Activated naive CD4-positive, alpha-beta T cell treated with anti-CD3 and anti-CD28 coated beads, Interleukin-2, amount 50 U/mL, for 72 hours (primary cell): Measurements from ENCODE around the gene LRRC4C. TPM values are rescaled to one million over a fixed set of nuclear protein-coding genes. Genes with fewer than 3 reads are reported as not detected.
"Not testable (repeated sequence)": the region's sequence is repeated elsewhere in the genome, so short reads cannot be mapped to it uniquely, and the experiment has no call there.

Experiments used
- ATAC-seq, 2 donors: fragments of 150-1000 bp; cut with Tn5 transposase; 2 replicates each; pipeline ENCODE4 v1.10.0; 2021; ENCODE audit warnings: mild to moderate bottlenecking in 2 of 2, moderate library complexity in 2 of 2
- DNase-seq, 2 donors: peaks; one replicate each; pipeline ENCODE4 v3.0.0; 2021 to 2022; ENCODE audit warnings: low spot score in 2 of 2
- H3K27ac Mint-ChIP-seq, 2 donors: one replicate each; pipeline ENCODE4 v1.8.0; 2022; ENCODE audit warnings: mild to moderate bottlenecking in 2 of 2, mixed read lengths in 2 of 2
- H3K36me3 Mint-ChIP-seq, 2 donors: one replicate each; pipeline ENCODE4 v1.8.0; 2022; ENCODE audit warnings: mixed read lengths in 2 of 2
- H3K9me3 Mint-ChIP-seq, 2 donors: one replicate each; pipeline ENCODE4 v1.8.0; 2022; ENCODE audit warnings: mixed read lengths in 2 of 2
- total RNA-seq, 2 donors: library from RNA; stranded (reverse); gene quantifications; one replicate each; pipeline ENCODE4 v1.2.3, GENCODE V29; 2022

Gene LRRC4C
- total RNA-seq, 2 donors from 2014 or later, result not detected

GRCh38 chr11:40207416-40207815, 1252.0 kb downstream of the LRRC4C start:
- DNase-seq (no peak), ATAC-seq (no peak)
- peaks cover 19 to 26% of the 10 kb centered on the region in 2 donors for H3K9me3 Mint-ChIP-seq
- no peaks in the 10 kb centered on the region for H3K36me3 Mint-ChIP-seq
- no peak overlapping the region for H3K27ac Mint-ChIP-seq

DNA sequence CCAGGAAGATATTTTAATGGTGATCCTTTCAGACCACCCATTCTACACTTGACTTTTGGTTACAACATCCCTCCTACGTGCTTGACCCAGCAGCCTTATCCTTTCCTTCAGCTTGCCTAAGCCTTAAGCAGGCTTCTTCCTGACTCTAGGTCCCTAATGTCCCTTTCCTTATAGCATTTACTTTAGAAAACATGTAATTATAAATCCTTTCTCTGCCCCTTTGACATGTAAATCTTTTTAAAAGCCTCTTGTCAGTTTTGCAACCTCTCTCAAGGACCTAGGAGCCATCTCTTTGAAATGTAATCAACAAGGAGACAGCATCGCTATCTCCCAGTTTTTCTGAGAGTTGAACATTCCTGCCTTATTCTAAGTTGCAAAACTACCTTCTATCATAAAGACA, 1255.2 kb downstream of the LRRC4C start:
- H3K27ac Mint-ChIP-seq, result no peak overlapping the region
- no peak for ATAC-seq
- DNase-seq, result no peak
- peaks cover 15 to 19% of the 10 kb centered on the region in 2 donors for H3K9me3 Mint-ChIP-seq
- H3K36me3 Mint-ChIP-seq, result no peaks in the 10 kb centered on the region

- DNase-seq (no peak), ATAC-seq (no peak)
- Mint-ChIP-seq H3K27ac (no peak overlapping the region), H3K36me3 (no peaks in the 10 kb centered on the region), H3K9me3 (peaks cover 19 to 22% of the 10 kb centered on the region in 2 donors)
Measured at GRCh38 chr11:40203606-40204005, 1255.8 kb downstream of the LRRC4C start.

GRCh38 chr11:40202589-40203270, 1256.7 kb downstream of the LRRC4C start:
- Mint-ChIP-seq H3K36me3 (no peaks in the 10 kb centered on the region), H3K9me3 (peaks cover 25 to 27% of the 10 kb centered on the region in 2 donors), H3K27ac (no peak overlapping the region)
- DNase-seq (no peak), ATAC-seq (no peak)

DNA sequence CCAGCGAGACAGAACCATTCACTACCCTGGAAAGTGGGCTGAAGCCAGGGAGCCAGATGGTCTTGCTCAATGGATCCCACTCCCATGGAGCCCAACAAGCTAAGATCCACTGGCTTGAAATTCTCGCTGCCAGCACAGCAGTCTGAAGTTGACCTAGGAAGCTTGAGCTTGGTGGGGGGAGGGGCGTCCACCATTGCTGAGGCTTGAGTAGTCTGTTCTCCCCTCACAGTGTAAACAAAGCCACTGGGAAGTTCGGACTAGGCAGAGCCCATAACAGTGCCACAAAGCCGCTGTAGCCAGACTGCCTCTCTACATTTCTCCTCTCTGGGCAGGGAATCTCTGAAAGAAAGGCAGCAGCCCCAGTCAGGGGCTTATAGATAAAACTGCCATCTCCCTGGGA, 1266.9 kb downstream of the LRRC4C start:
- H3K27ac Mint-ChIP-seq, DNase-seq, H3K36me3 Mint-ChIP-seq, ATAC-seq: not testable (repeated sequence)
- H3K9me3 Mint-ChIP-seq, result peaks cover 13 to 18% of the 10 kb centered on the region in 2 donors

GRCh38 chr11:40190294-40190693, 1269.2 kb downstream of the LRRC4C start:
- no peak for ATAC-seq
- DNase-seq, result no peak
- Mint-ChIP-seq H3K36me3 (no peaks in the 10 kb centered on the region), H3K27ac (no peak overlapping the region), H3K9me3 (peaks cover 17 to 20% of the 10 kb centered on the region in 2 donors)

GRCh38 chr11:40188848-40189247, 1270.6 kb downstream of the LRRC4C start:
- no peaks in the 10 kb centered on the region for H3K36me3 Mint-ChIP-seq
- H3K9me3 Mint-ChIP-seq, result peaks cover 12 to 22% of the 10 kb centered on the region in 2 donors
- ATAC-seq, result no peak
- no peak for DNase-seq
- H3K27ac Mint-ChIP-seq, result no peak overlapping the region

GRCh38 chr11:40187295-40187694, 1272.2 kb downstream of the LRRC4C start:
- Mint-ChIP-seq H3K27ac (no peak overlapping the region), H3K36me3 (no peaks in the 10 kb centered on the region), H3K9me3 (peaks cover 6 to 23% of the 10 kb centered on the region in 2 donors)
- DNase-seq (no peak), ATAC-seq (no peak)

DNA sequence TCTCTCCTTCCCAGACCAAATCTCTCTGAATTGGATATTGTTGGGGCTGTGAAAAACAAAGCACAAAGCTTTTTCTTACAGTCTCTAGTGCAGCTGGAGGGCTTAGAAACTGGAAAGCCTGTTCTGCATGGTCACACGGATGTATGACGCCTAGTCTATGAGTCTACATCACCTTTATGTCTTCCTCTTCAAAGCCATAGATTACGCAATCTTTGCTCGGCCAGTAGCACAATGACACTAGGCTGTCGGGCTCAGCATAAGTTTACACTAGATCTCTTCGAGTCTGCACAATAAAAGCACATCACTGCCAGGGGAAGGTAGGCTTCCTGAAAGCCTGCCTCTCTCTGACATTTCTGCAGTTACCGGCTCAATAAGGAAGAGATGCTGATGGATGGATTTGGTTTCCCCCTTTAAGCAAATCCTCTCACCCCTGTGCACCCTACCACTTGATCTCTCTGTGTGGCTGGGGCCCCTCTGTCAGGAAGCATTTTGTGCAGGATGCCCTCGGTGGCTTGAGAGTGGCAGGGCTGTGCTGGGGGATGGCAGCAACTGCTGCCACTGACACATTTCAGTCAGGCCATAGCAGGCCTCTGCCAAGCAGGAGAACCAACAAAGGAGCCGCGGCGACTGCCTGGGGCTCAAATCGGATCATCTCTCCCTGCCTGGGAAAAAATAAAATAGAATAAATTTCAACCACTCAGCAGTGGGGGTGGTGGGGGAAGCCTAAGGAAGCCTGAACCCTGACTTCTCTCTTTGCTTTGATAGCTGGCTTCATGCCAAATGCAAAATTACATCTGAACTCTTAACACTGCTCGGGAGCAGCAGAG, 1272.8 kb downstream of the LRRC4C start:
- DNase-seq (no peak), ATAC-seq (no peak)
- no peak overlapping the region for H3K27ac Mint-ChIP-seq
- no peaks in the 10 kb centered on the region for H3K36me3 Mint-ChIP-seq
- H3K9me3 Mint-ChIP-seq, result peaks cover 6 to 23% of the 10 kb centered on the region in 2 donors

DNA sequence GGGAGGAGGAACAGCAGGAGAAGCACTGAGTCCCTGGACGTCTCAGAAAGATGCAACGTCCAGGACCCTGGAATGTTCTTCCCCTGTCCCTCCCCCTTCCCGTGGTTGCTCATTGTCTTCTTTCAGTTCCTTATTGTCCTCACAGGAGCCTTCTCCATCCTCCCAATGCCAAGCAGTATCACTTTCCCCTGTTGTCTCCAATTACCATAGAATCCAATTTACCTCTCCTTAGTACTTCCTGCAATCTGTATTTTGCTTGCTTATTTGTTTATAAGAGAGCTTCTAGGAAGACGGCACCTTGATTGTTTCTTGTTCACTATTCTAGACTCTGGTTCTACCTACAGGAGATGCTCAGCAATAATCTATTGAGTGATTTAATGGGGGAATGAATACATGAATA, 1273.7 kb downstream of the LRRC4C start:
- DNase-seq (no peak), ATAC-seq (no peak)
- H3K9me3 Mint-ChIP-seq, result peaks cover 11 to 30% of the 10 kb centered on the region in 2 donors
- peaks cover 0 to 6% of the 10 kb centered on the region in 2 donors for H3K36me3 Mint-ChIP-seq
- H3K27ac Mint-ChIP-seq, result no peak overlapping the region

GRCh38 chr11:40183073-40184064, 1276.1 kb downstream of the LRRC4C start:
- DNase-seq, result no peak
- Mint-ChIP-seq H3K27ac (no peak overlapping the region), H3K9me3 (peaks cover 17 to 30% of the 10 kb centered on the region in 2 donors), H3K36me3 (peaks cover 0 to 6% of the 10 kb centered on the region in 2 donors)
- ATAC-seq, result no peak

- Mint-ChIP-seq H3K9me3 (peaks cover 26 to 34% of the 10 kb centered on the region in 2 donors), H3K27ac (no peak overlapping the region), H3K36me3 (peaks cover 0 to 14% of the 10 kb centered on the region in 2 donors)
- DNase-seq (no peak), ATAC-seq (no peak)
Measured at GRCh38 chr11:40179541-40179940, 1279.9 kb downstream of the LRRC4C start.

- DNase-seq, result no peak
Measured at GRCh38 chr11:40178470-40178869, 1281.0 kb downstream of the LRRC4C start.

DNA sequence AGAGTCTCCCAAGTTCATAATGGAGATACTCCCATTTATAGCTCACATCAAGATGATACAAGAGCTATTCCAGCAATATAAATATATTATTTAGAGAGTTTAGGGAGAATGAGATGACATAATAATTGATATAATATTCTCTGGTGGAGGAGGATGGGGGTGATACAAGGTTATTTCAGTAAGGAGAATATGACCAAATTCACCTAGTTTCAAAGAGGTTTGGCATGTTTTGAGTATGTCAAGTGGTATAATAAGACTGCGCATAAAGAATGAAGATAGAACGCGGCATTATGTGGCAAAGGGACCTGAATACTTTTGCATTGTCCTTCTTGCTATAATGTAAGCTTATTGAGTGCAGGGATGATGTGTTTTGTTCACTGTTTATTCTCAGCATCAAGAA, 1283.5 kb downstream of the LRRC4C start:
- H3K36me3 Mint-ChIP-seq, result peaks cover 0 to 8% of the 10 kb centered on the region in 2 donors
- H3K27ac Mint-ChIP-seq, result no peak overlapping the region
- H3K9me3 Mint-ChIP-seq, result peaks cover 21 to 25% of the 10 kb centered on the region in 2 donors
- no peak for ATAC-seq
- DNase-seq, result no peak

More at GRCh38 chr11:40178470-40178869, 1281.0 kb downstream of the LRRC4C start:
- Mint-ChIP-seq H3K36me3 (peaks cover 0 to 14% of the 10 kb centered on the region in 2 donors), H3K9me3 (peaks cover 26% of the 10 kb centered on the region in 2 donors), H3K27ac (no peak overlapping the region)
- ATAC-seq, result no peak

GRCh38 chr11:40170078-40170477, 1289.4 kb downstream of the LRRC4C start:
- Mint-ChIP-seq H3K9me3 (peaks cover 13 to 26% of the 10 kb centered on the region in 2 donors), H3K36me3 (no peaks in the 10 kb centered on the region), H3K27ac (no peak overlapping the region)
- ATAC-seq (no peak), DNase-seq (no peak)

DNA sequence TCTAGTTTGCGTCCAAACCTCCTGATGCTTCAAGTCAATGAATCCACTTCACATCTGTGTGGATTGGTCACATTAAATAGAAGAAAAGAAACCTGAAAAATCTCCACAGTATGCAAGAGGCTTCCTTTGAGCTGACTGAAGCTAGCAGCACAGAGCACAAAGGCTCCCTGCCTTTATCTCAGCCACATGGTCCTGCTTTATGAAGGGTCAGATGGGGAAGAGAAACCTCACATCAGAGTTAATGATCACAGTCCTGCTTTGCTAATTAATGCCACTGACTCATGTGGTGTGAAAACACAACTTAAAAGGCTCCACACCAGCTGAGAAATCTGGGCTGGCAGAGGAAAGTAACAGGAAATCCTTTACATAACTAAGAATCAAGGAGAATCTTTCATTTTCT, 1291.0 kb downstream of the LRRC4C start:
- no peak for DNase-seq
- H3K9me3 Mint-ChIP-seq, result peaks cover 18 to 28% of the 10 kb centered on the region in 2 donors
- no peaks in the 10 kb centered on the region for H3K36me3 Mint-ChIP-seq
- no peak overlapping the region for H3K27ac Mint-ChIP-seq
- ATAC-seq, result no peak
